Small intestine (tissue), 7 donors: ENCODE data around the gene PMFBP1. TPM values are rescaled to one million over a fixed set of nuclear protein-coding genes. Genes with fewer than 3 reads are reported as not detected.

Experiments used
- DNase-seq, 2 donors: peaks; one replicate each; pipeline versions ENCODE4 v3.0.0 to v3.0.0-alpha.2; 2013
- FAIRE-seq: peaks from 2 replicates; lab custom pipeline; 2012; peaks lifted over from hg19 to GRCh38; lab: Jason Lieb, UNC
- H3K27ac ChIP-seq, 3 donors: one replicate each; pipeline ENCODE4 v1.5.1; 2013; ENCODE audit warnings: low read length in 2 of 3, mild to moderate bottlenecking in 2 of 3, control low read depth in 1 of 3, inconsistent platforms in 1 of 3, low read depth in 1 of 3, moderate library complexity in 1 of 3
- H3K27me3 ChIP-seq, 3 donors: one replicate each; pipeline ENCODE4 v1.6.1; 2013; ENCODE audit warnings: low read length in 3 of 3, inconsistent platforms in 1 of 3; ENCODE audit not compliant: control insufficient read depth in 3 of 3, insufficient read depth in 3 of 3
- H3K36me3 ChIP-seq, 3 donors: one replicate each; pipeline ENCODE4 v1.6.1; 2013; ENCODE audit warnings: low read length in 3 of 3, inconsistent platforms in 1 of 3, low read depth in 1 of 3, mild to moderate bottlenecking in 1 of 3, moderate library complexity in 1 of 3; ENCODE audit not compliant: control insufficient read depth in 3 of 3, insufficient read depth in 2 of 3
- H3K4me1 ChIP-seq, 3 donors: one replicate each; pipeline ENCODE4 v1.6.1; 2013; ENCODE audit warnings: low read length in 2 of 3, inconsistent platforms in 1 of 3, low read depth in 1 of 3, mild to moderate bottlenecking in 1 of 3, moderate library complexity in 1 of 3; ENCODE audit not compliant: control insufficient read depth in 3 of 3, insufficient read depth in 2 of 3
- H3K4me3 ChIP-seq, 3 donors: one replicate each; pipeline ENCODE4 v1.5.1; 2013; ENCODE audit warnings: low read length in 3 of 3, control low read depth in 1 of 3, inconsistent platforms in 1 of 3, low read depth in 1 of 3, mild to moderate bottlenecking in 1 of 3, moderate library complexity in 1 of 3
- H3K9me3 ChIP-seq, 2 donors: one replicate each; pipeline ENCODE4 v1.6.1; 2013; ENCODE audit warnings: low read depth in 1 of 2, low read length in 1 of 2; ENCODE audit not compliant: control insufficient read depth in 2 of 2, insufficient read depth in 1 of 2
- WGBS, 3 donors: extraction: QIAGEN DNeasy Blood & Tissue Kit; methylation state at CpG; one replicate each; pipeline ENCODE4 v1.1.7; 2013; 5-methylcytosine and 5-hydroxymethylcytosine counted together
- polyA plus RNA-seq, 4 donors: library from polyadenylated mRNA; stranded (reverse) in 3 of 4; unstranded in 1 of 4; fragments of 200-250 nt in 3 of 4; fragments of 120-200 nt in 1 of 4; gene quantifications; one replicate each; pipeline versions ENCODE4 v1.2.1 to v1.2.3, GENCODE V29; 2013
- donor health status: healthy with polysubstance abuse.
- donor health status: control.
- donor health status: control.
- donor health status: Bipolar disorder and iron deficiency.
- donor health status: healthy.

PMFBP1 gene
- polyA plus RNA-seq, 4 donors: 1.1 to 5.2 (median 2.3) TPM

DNA sequence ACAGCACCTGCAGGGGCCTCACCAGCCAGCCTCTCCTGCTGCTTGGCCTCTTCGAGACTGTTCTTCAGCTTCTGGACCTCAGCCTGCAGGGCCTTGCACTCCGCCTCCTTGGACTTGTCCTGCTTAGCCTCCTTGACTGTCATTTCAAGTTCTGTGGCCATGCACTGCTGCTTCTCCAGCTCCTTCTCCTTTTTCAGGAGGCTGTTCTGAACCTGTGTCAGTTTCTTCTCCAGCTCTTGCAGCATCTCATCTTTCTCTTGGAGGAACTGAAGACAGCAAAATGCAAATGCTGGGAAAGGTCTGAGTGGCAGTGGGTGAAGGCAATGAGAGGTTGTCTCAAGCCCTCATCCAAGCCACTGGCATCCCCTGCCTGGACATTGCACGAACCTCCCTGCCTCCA, 39.2 kb downstream of the PMFBP1 start:
- WGBS, 3 donors: 85 to 91% (median 86%) methylated on average over 3 of the region's 3 CpGs
- no peaks in the 10 kb centered on the region for H3K9me3 ChIP-seq
- H3K27ac ChIP-seq: no peak overlapping the region
- no peaks in the 10 kb centered on the region for H3K4me1 ChIP-seq
- no peaks in the 10 kb centered on the region for H3K27me3 ChIP-seq
- no peak overlapping the region for H3K4me3 ChIP-seq
- DNase-seq (no peak), FAIRE-seq (no peak)
- peaks cover 0 to 3% (median 2%) of the 10 kb centered on the region in 3 donors for H3K36me3 ChIP-seq

DNA sequence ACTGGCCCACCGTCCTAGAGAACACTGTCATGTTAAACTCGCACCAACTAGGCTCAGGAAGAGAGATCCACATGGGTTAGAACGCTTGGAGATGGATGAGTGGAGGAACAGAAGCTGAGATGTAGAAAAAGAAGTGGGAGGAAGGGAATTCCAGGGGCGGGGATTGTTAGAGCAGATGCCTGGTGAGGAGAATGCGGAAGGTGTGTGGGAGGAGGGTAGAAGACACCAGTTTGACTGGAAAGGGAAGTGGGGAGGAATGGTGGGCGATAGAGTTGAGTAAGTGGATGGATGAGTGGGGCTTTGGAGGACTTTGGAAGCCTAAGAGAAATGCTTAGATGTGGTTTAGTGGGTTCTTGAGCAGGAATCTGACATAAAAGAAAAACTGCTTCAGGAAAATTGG, 40.9 kb downstream of the PMFBP1 start:
- peaks cover 0 to 3% (median 2%) of the 10 kb centered on the region in 3 donors for H3K36me3 ChIP-seq
- FAIRE-seq (no peak), DNase-seq (no peak)
- no peak overlapping the region for H3K4me3 ChIP-seq
- no peaks in the 10 kb centered on the region for H3K27me3 ChIP-seq
- no peak overlapping the region for H3K27ac ChIP-seq
- H3K4me1 ChIP-seq: no peaks in the 10 kb centered on the region
- no peaks in the 10 kb centered on the region for H3K9me3 ChIP-seq
- WGBS, 3 donors: 81 to 88% (median 83%) methylated on average over 6 of the region's 6 CpGs

DNA sequence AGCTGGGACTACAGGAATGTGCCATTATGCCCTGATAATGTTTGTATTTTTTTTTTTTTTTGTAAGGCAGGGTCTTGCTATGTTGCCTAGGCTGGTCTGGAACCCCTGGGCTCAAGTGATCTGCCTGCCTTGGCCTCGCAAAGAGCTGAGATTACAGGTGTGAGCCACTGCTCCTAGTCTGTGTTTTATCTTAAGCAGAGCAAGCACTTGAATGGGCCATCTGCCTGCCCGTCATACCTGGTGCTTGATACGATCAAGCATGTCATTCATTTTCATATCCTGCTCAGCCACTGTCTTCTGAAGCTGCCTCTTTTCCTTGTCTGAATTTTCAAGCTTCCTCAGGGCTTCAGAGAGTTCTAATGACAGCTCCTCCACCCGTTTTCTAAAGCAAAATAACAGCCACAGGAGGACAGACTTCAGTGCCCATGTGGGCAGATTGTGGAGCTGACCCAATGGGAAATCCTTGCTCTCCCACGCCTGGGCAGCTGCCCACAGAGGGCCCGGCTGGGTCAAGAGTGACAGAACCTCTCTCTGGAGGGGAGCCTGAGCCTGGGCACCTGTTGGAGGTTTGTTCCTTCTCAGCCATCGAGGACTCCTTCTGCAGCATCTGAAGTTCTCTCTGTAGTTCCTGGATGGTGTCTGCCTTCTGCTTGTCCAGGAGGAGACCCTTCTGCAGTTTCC, 41.8 kb downstream of the PMFBP1 start:
- 83 to 96% (median 87%) methylated on average over 7 of the region's 7 CpGs for WGBS, 3 donors
- FAIRE-seq (no peak), DNase-seq (no peak)
- H3K4me1 ChIP-seq: peaks cover 0 to 8% (median 0%) of the 10 kb centered on the region in 3 donors
- no peak overlapping the region for H3K27ac ChIP-seq
- H3K4me3 ChIP-seq: no peak overlapping the region
- no peaks in the 10 kb centered on the region for H3K27me3 ChIP-seq
- H3K9me3 ChIP-seq: no peaks in the 10 kb centered on the region
- peaks cover 0 to 3% (median 2%) of the 10 kb centered on the region in 3 donors for H3K36me3 ChIP-seq

DNA sequence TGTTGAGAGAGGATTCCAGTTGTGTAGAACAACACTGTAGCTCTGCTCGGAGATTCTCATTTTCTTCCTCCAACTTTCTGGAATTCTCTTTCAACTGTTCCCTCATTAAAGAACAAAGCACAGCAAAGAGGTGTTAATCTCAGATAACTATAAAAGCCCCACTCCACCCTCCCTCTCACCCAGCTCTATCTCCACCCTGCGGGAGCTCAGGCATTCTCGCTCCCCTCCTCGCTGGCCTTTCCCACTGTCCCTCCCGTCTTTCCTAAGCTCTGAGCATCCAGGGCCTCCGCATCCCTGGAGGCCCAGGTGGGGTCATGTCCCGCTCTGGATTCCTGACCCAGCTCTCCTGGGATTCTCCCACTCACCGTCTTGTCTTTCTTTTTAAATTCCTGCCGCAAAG, 43.3 kb downstream of the PMFBP1 start:
- FAIRE-seq (no peak), DNase-seq (no peak)
- H3K9me3 ChIP-seq: no peaks in the 10 kb centered on the region
- H3K4me1 ChIP-seq: peaks cover 0 to 13% (median 0%) of the 10 kb centered on the region in 3 donors
- 79 to 89% (median 85%) methylated on average over 9 of the region's 9 CpGs for WGBS, 3 donors
- no peaks in the 10 kb centered on the region for H3K27me3 ChIP-seq
- H3K4me3 ChIP-seq: no peak overlapping the region
- H3K36me3 ChIP-seq: peaks cover 0 to 10% (median 2%) of the 10 kb centered on the region in 3 donors
- H3K27ac ChIP-seq: no peak overlapping the region

DNA sequence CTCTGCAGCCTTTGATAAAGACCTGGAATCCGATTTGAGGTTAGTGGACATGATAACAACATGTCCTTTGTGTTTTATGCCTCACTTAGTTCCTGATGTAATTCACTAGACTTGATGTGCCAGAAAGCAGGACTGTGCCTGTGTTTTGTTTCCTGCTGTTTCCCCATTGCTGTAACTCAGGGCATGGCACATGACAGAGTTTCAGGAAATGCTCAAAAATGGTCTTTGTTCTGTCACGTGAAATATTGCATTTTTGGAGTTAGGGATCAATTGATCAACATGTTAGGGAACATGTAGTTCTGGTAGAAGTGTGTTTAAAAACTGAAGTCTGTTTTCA, 45.6 kb downstream of the PMFBP1 start:
- no peak overlapping the region for H3K27ac ChIP-seq
- DNase-seq: no peak
- H3K4me1 ChIP-seq: peaks cover 0 to 13% (median 0%) of the 10 kb centered on the region in 3 donors
- no peak for FAIRE-seq
- H3K36me3 ChIP-seq: peaks cover 0 to 11% (median 2%) of the 10 kb centered on the region in 3 donors
- H3K4me3 ChIP-seq: no peak overlapping the region
- 35 to 46% (median 38%) methylated on average over 2 of the region's 2 CpGs for WGBS, 3 donors
- no peaks in the 10 kb centered on the region for H3K9me3 ChIP-seq
- no peaks in the 10 kb centered on the region for H3K27me3 ChIP-seq

DNA sequence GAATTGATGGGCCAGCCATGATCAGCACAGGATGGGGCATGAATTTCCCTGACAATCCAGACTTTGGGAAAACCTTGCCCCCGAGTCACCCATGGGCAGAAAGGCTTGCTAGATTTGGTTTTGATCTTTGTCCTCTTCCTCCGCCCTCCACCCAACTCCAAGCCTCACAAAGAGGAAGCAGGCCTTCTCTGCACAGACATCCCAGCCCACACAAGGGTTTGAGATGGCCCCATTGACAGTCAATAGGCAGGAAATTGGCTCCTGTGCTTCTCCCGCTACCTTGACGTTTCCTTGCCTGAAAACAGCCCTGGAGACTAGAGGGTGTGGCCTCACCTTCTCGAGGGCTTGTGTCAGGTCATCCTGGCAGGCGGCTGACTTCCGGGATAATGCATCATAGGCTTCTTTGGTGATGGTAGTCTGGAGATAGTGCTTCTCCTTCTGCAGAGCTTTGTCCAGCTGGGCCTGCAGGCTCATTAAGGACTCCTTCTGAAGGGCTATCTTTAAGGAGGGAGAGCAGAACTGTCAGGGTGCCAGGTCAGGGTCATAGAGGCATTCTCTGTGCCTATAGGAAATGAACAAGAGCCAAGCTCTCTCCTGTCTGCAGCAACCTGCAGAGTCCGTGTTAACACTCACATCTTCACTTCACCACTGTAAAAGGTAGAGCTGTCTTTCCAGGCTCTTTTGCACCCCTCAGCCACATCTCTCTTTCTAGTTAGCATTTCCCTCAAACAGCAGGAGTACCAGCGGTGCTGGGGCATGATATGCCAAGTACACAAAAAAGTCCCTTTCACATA, 46.1 kb downstream of the PMFBP1 start:
- no peak for FAIRE-seq
- DNase-seq: no peak
- no peak overlapping the region for H3K4me3 ChIP-seq
- no peaks in the 10 kb centered on the region for H3K9me3 ChIP-seq
- H3K4me1 ChIP-seq: peaks cover 0 to 13% (median 0%) of the 10 kb centered on the region in 3 donors
- H3K27ac ChIP-seq: peak overlapping the region in 1 of 3 donors; percentile 8
- H3K36me3 ChIP-seq: peaks cover 0 to 11% (median 2%) of the 10 kb centered on the region in 3 donors
- no peaks in the 10 kb centered on the region for H3K27me3 ChIP-seq
- WGBS, 3 donors: 62 to 74% (median 70%) methylated on average over 9 of the region's 9 CpGs

DNA sequence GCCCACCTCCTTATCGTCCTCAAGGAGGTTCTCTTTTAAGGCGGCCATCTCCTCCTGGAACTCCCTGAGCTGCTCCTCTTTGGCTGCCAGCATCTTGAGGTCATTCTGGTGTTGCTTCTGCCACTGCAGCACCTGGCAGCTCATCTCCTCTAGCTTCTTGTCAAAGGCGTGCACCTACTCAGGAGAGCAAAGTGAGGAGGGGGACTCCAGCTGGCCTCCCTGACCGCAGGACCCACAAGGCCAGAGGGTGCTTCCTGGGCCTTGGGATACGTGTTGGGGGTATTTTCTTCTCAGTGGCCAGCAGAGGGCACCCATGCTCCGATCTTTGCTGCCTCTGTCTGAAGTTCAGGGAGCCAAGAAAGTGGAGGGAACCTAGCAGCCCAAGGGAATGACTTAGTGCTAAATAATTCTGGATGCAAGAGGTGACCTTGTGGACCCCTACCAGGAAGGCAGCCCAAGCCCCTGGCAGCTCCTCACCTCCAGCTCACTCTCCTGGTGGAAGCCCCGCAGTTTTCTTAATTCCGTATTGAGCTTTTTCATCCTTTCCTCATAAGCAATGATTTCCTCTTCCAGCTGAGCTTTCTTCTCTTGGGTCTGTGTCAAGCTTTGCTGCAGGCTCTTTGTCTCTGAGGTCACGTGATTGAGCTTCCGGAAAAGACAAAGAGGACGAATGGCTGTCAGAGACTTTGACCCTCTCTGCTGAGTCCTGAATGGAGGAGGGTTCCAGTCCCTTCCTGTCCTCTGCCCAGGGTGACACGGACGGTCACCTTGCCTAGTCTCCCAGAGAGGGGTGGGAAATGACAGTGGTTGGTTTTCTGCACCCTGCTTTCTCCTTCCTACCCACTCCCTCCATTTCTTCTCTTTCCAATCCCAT, 47.0 kb downstream of the PMFBP1 start:
- no peak overlapping the region for H3K4me3 ChIP-seq

DNA sequence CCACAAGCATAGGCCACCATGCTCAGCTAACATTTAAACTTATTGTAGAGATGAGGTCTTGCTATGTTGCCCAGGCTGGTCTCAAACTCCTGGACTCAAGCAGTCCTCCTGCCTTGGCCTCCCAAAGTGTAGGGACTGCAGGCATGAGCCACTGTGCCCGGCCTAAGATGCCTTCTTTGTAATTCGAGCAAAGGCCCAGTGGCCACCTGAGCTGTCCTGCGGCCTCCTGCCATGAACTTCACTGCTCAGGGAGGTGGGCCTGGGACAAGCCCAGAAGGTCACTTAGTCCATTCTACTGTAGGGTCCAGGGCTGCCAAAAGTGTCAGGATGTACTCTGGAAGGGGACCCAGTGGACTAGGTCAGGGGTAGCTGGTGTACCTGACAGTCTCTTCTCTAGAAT, 47.8 kb downstream of the PMFBP1 start:
- WGBS, 3 donors: 79 to 96% (median 95%) methylated on average over 3 of the region's 3 CpGs
- H3K4me1 ChIP-seq: peaks cover 0 to 13% (median 0%) of the 10 kb centered on the region in 3 donors
- no peaks in the 10 kb centered on the region for H3K27me3 ChIP-seq
- DNase-seq (no peak), FAIRE-seq (no peak)
- H3K4me3 ChIP-seq: no peak overlapping the region
- no peak overlapping the region for H3K27ac ChIP-seq
- no peaks in the 10 kb centered on the region for H3K9me3 ChIP-seq
- H3K36me3 ChIP-seq: peaks cover 0 to 11% (median 2%) of the 10 kb centered on the region in 3 donors

More for the DNA sequence above, 47.0 kb downstream of the PMFBP1 start:
- DNase-seq: peak; percentile 79 to 87
- peaks cover 0 to 13% (median 0%) of the 10 kb centered on the region in 3 donors for H3K4me1 ChIP-seq
- 33 to 42% (median 39%) methylated on average over 13 of the region's 13 CpGs for WGBS, 3 donors
- peaks cover 0 to 11% (median 2%) of the 10 kb centered on the region in 3 donors for H3K36me3 ChIP-seq
- peak overlapping the region in 1 of 3 donors; percentile 8 for H3K27ac ChIP-seq
- no peak for FAIRE-seq
- H3K9me3 ChIP-seq: no peaks in the 10 kb centered on the region
- H3K27me3 ChIP-seq: no peaks in the 10 kb centered on the region
